ENCODE data around the gene MRPL45. TPM values are rescaled to one million over a fixed set of nuclear protein-coding genes. Genes with fewer than 3 reads are reported as not detected.
"Not testable (repeated sequence)": the region's sequence is repeated elsewhere in the genome, so short reads cannot be mapped to it uniquely, and the experiment has no call there.

The MRPL45 gene
- total and polyA plus RNA-seq, 4 donors = 16.3 to 36.0 (median 23.1) TPM

DNA sequence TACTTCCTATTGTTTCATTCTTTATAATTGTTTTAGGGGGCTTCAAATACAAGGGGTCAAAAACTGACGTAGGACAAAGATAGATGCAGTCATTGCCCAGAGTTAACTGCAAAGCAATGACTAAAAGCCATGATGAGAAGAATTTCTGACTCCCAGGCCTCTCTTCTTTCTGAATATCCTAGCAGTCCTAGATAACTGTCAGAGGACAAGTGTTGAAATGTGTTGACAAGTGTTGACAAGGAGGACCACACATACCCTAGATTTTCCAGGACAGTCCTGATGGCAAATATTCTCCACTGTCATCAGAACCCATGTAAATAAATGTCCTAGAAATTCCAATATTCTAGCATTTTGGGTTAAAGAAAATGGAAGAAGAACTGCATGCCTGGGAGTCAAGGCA lies 27.9 kb upstream of the MRPL45 start:
- not testable (repeated sequence) for H3K4me1 ChIP-seq (ENCODE audit: control insufficient read depth in 5 of 5, insufficient read depth in 5 of 5, low read length in 5 of 5); H3K36me3 ChIP-seq (ENCODE audit: control insufficient read depth in 4 of 4, insufficient read depth in 4 of 4, low read length in 4 of 4); DNase-seq; H3K9me3 ChIP-seq (ENCODE audit: control insufficient read depth in 4 of 4, insufficient read depth in 3 of 4, low read length in 3 of 4); H3K27ac ChIP-seq (ENCODE audit: low read depth in 1 of 2, low read length in 1 of 2); H3K27me3 ChIP-seq (ENCODE audit: control insufficient read depth in 3 of 3, insufficient read depth in 3 of 3, low read length in 2 of 3); ATAC-seq (ENCODE audit: insufficient read depth, low FRiP score); H3K4me3 ChIP-seq; H3K9ac ChIP-seq (ENCODE audit: insufficient read depth in 1 of 2, low read length in 2 of 2)
- WGBS, 2 donors = 73 to 83% methylated on average over 1 of the region's 1 CpG

DNA sequence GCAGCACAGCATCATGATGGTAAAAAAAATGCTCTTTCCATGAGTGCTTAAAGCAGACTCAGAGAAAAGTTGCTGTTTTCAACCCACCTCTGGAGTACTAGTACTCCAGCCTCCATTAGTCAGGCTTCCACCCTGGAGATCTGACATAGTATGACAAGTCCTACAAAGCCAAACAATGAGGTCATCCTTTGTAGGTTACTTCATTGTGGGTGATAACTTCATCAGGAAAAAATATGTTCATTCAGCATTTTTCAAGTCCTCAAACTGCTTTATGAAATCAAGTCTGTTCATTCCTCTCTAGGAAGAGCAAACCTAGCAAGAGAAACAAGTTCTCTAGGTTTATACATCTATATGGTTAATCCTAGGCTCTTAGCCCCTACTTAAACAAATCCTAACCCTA lies 27.4 kb upstream of the MRPL45 start:
- H3K9me3 ChIP-seq (ENCODE audit: control insufficient read depth in 4 of 4, insufficient read depth in 3 of 4, low read length in 3 of 4); H3K27ac ChIP-seq (ENCODE audit: low read depth in 1 of 2, low read length in 1 of 2); H3K9ac ChIP-seq (ENCODE audit: insufficient read depth in 1 of 2, low read length in 2 of 2); DNase-seq; H3K36me3 ChIP-seq (ENCODE audit: control insufficient read depth in 4 of 4, insufficient read depth in 4 of 4, low read length in 4 of 4); ATAC-seq (ENCODE audit: insufficient read depth, low FRiP score); H3K4me1 ChIP-seq (ENCODE audit: control insufficient read depth in 5 of 5, insufficient read depth in 5 of 5, low read length in 5 of 5); H3K4me3 ChIP-seq; H3K27me3 ChIP-seq (ENCODE audit: control insufficient read depth in 3 of 3, insufficient read depth in 3 of 3, low read length in 2 of 3): not testable (repeated sequence)

DNA sequence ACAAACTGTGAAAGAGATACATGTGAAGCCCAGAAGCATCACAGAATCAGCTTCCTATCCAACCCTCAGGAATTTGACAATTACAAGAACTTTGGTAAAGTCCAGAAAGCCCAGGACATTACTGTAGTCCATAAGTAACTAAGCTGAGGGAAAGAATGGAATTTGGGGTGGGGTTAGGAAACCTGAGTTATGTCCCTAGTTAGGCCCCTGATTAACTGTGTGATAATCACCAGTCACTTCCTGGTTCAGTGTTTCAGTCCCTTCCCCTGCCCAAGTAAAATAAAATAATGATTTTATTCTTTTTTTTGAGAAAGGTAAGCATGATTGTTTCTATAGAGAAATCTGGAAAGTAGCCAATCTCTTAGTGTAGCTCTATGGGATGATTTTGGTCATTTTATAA lies 11.0 kb upstream of the MRPL45 start:
- not testable (repeated sequence) for H3K4me1 ChIP-seq (ENCODE audit: control insufficient read depth in 5 of 5, insufficient read depth in 5 of 5, low read length in 5 of 5); H3K9me3 ChIP-seq (ENCODE audit: control insufficient read depth in 4 of 4, insufficient read depth in 3 of 4, low read length in 3 of 4); H3K27ac ChIP-seq (ENCODE audit: low read depth in 1 of 2, low read length in 1 of 2); H3K4me3 ChIP-seq; H3K9ac ChIP-seq (ENCODE audit: insufficient read depth in 1 of 2, low read length in 2 of 2); H3K36me3 ChIP-seq (ENCODE audit: control insufficient read depth in 4 of 4, insufficient read depth in 4 of 4, low read length in 4 of 4); H3K27me3 ChIP-seq (ENCODE audit: control insufficient read depth in 3 of 3, insufficient read depth in 3 of 3, low read length in 2 of 3); ATAC-seq (ENCODE audit: insufficient read depth, low FRiP score)
- DNase-seq = peak in 1 of 3 donors; percentile 13

DNA sequence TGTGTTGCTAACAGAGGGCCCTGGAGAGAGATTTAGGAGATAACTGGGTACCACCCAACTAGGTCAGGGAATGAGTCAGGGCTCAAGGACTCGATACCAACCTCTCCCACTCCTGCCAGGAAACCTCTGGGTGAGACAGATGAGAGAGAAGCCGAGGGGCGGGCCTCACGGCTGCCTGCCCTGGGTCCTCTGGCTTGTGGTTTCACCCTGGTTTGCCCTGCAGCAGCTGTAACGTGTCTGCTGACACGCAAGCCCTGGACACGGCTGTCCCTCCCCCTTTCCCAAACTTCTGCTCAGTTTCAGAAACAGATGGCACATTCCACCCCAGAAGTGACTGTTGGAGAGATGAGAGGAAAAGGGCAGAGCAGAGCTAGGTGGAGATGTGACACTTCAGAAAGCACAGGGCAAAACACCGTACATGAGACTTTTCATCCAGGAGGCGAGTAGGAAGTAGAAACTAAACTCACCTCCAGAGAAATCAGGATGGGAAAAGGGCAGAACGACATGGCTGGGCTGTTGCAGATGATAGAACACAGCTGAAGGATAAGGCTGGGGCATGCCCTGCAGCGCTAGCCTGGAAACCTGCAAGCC lies 10.4 kb upstream of the MRPL45 start:
- ATAC-seq (ENCODE audit: insufficient read depth, low FRiP score) (peak; percentile 86), DNase-seq (peak; percentile 81 to 88 (median 86))
- H3K9ac ChIP-seq (ENCODE audit: insufficient read depth in 1 of 2, low read length in 2 of 2); H3K9me3 ChIP-seq (ENCODE audit: control insufficient read depth in 4 of 4, insufficient read depth in 3 of 4, low read length in 3 of 4); H3K27me3 ChIP-seq (ENCODE audit: control insufficient read depth in 3 of 3, insufficient read depth in 3 of 3, low read length in 2 of 3); H3K36me3 ChIP-seq (ENCODE audit: control insufficient read depth in 4 of 4, insufficient read depth in 4 of 4, low read length in 4 of 4); H3K4me3 ChIP-seq; H3K4me1 ChIP-seq (ENCODE audit: control insufficient read depth in 5 of 5, insufficient read depth in 5 of 5, low read length in 5 of 5); H3K27ac ChIP-seq (ENCODE audit: low read depth in 1 of 2, low read length in 1 of 2): not testable (repeated sequence)
- WGBS, 2 donors = 26 to 29% methylated on average over 8 of the region's 11 CpGs

DNA sequence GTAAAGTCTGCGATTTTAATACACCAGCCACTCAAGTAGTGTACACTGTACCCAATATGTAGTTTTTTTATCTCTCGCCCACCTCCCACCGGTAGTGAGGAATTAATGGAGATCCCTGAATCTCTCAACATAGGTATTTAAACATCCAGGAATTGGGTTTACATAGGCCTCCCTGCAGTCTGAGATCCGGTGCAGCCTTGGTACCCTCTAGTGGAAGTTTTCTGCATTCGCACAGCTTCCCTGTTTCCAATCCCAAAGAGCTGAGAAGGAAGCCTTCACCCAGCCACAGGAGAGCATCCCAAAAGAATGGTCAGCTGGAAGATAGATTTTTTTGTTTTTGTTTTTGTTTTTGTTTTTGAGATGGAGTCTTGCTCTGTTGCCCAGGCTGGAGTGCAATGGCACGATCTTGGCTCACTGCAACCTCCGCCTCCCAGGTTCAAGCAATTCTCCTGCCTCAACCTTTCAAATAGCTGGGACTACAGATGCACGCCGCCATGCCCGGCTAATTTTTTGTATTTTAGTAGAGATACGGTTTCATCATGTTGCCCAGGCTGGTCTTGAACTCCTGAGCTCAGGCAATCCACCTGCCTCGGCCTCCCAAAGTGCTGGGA lies 8.6 kb upstream of the MRPL45 start:
- ATAC-seq (ENCODE audit: insufficient read depth, low FRiP score); H3K9ac ChIP-seq (ENCODE audit: insufficient read depth in 1 of 2, low read length in 2 of 2); H3K9me3 ChIP-seq (ENCODE audit: control insufficient read depth in 4 of 4, insufficient read depth in 3 of 4, low read length in 3 of 4); H3K36me3 ChIP-seq (ENCODE audit: control insufficient read depth in 4 of 4, insufficient read depth in 4 of 4, low read length in 4 of 4); H3K27me3 ChIP-seq (ENCODE audit: control insufficient read depth in 3 of 3, insufficient read depth in 3 of 3, low read length in 2 of 3); H3K4me3 ChIP-seq; H3K4me1 ChIP-seq (ENCODE audit: control insufficient read depth in 5 of 5, insufficient read depth in 5 of 5, low read length in 5 of 5); H3K27ac ChIP-seq (ENCODE audit: low read depth in 1 of 2, low read length in 1 of 2): not testable (repeated sequence)
- 61 to 64% methylated on average over 7 to 10 of the region's 12 CpGs for WGBS, 2 donors
- peak; percentile 22 to 42 (median 38) for DNase-seq

DNA sequence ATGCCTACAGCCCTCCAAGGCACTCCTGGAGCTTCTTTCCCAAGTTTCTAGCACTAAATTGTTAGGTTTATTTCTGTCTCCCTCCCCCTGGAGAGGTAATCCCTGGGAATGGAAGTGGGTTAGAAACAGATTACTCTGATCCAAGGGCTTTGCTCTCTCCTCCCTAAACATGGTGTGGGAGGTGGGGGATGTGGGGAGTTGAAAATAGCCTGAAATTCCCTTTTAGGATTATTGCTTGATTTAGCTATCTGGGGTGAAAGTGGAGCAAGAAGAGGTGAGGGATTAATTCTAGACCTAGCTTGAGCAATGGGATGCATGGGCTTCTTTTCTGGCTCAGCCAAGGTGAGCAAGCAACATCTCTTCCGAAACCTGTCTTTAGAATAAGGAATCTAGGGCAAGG lies 7.2 kb upstream of the MRPL45 start:
- not testable (repeated sequence) for H3K36me3 ChIP-seq (ENCODE audit: control insufficient read depth in 4 of 4, insufficient read depth in 4 of 4, low read length in 4 of 4); H3K27me3 ChIP-seq (ENCODE audit: control insufficient read depth in 3 of 3, insufficient read depth in 3 of 3, low read length in 2 of 3); ATAC-seq (ENCODE audit: insufficient read depth, low FRiP score); H3K9ac ChIP-seq (ENCODE audit: insufficient read depth in 1 of 2, low read length in 2 of 2); DNase-seq; H3K9me3 ChIP-seq (ENCODE audit: control insufficient read depth in 4 of 4, insufficient read depth in 3 of 4, low read length in 3 of 4); H3K27ac ChIP-seq (ENCODE audit: low read depth in 1 of 2, low read length in 1 of 2); H3K4me3 ChIP-seq; H3K4me1 ChIP-seq (ENCODE audit: control insufficient read depth in 5 of 5, insufficient read depth in 5 of 5, low read length in 5 of 5)
- 82 to 88% methylated on average over 1 of the region's 1 CpG for WGBS, 2 donors

DNA sequence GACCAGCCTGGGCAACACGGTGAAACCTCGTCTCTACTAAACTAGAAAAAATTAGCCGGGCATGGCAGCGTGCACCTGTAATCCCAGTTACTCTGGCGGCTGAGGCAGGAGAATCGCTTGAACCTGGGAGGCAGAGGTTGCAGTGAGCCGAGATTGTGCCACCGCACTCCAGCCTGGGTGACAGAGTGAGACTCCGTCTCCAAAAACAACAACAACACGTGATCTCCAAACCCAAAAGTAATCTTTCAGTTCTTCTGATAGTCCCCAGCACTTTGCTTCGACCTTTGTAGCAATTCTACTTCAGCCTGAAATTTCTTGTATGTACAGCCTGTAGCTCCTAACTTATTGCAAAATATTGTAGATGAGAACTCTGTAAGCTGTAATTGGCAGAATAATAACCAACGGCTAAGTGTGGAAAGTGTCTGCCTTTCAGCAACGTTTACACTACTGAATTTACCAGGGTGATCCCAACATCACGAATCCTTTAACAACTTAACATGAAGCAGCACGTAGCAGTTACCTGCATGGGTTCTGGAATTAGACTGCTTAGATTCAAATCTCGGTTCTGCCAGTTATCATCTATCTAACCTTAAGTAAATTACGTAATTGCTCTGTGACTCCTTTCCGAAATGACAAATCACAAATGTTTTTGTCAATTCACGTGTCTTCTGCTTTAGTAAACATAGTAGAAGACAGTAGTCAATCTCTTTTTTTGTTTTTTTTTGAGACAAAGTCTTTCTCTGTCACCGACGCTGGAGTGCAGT lies 1.2 kb upstream of the MRPL45 start:
- not testable (repeated sequence) for H3K9ac ChIP-seq (ENCODE audit: insufficient read depth in 1 of 2, low read length in 2 of 2); H3K9me3 ChIP-seq (ENCODE audit: control insufficient read depth in 4 of 4, insufficient read depth in 3 of 4, low read length in 3 of 4); H3K36me3 ChIP-seq (ENCODE audit: control insufficient read depth in 4 of 4, insufficient read depth in 4 of 4, low read length in 4 of 4); ATAC-seq (ENCODE audit: insufficient read depth, low FRiP score); H3K27me3 ChIP-seq (ENCODE audit: control insufficient read depth in 3 of 3, insufficient read depth in 3 of 3, low read length in 2 of 3); H3K4me3 ChIP-seq; H3K4me1 ChIP-seq (ENCODE audit: control insufficient read depth in 5 of 5, insufficient read depth in 5 of 5, low read length in 5 of 5); H3K27ac ChIP-seq (ENCODE audit: low read depth in 1 of 2, low read length in 1 of 2)
- WGBS, 2 donors = 74 to 79% methylated on average over 20 to 21 of the region's 21 CpGs
- DNase-seq = peak in 1 of 3 donors; percentile 12

Measured in lung (tissue), 10 donors.